ENCODE results near the gene SDC1.

DNA sequence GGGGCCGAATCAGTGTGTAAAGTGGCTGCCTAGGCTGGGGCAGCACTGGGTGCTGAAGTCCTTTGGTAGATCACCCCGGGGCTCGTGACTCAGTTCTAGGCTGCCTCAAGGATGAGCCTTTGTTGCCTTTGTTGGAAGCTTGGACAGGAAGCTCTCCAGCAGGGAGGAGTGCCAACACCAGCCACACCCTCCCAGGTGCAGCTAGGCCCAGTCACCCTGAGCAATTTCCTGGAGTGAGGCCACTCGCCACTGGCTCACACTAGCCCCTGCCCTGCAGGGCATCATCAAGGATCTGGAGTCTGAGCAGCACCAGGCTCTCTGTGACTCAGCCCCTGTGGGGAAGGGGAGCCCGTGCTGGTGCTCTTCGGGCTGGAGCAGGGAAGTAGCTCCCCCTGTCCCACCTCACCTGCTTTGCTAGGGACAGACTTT is 6.7 kb upstream of the SDC1 start:
- TF ChIP-seq, protein P1, sequence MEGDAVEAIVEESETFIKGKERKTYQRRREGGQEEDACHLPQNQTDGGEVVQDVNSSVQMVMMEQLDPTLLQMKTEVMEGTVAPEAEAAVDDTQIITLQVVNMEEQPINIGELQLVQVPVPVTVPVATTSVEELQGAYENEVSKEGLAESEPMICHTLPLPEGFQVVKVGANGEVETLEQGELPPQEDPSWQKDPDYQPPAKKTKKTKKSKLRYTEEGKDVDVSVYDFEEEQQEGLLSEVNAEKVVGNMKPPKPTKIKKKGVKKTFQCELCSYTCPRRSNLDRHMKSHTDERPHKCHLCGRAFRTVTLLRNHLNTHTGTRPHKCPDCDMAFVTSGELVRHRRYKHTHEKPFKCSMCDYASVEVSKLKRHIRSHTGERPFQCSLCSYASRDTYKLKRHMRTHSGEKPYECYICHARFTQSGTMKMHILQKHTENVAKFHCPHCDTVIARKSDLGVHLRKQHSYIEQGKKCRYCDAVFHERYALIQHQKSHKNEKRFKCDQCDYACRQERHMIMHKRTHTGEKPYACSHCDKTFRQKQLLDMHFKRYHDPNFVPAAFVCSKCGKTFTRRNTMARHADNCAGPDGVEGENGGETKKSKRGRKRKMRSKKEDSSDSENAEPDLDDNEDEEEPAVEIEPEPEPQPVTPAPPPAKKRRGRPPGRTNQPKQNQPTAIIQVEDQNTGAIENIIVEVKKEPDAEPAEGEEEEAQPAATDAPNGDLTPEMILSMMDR (IDR thresholded peaks at IDR 0.05), result no peak
- no peak for TF ChIP-seq POLR2A (IDR thresholded peaks at IDR 0.05)
